ENCODE results near the gene ATP2C2.

GRCh38 chr16:84350685-84351400, 17.5 kb upstream of the ATP2C2 start:
- TF ChIP-seq POLR2A (IDR thresholded peaks at IDR 0.05; ENCODE audit: borderline replicate concordance, extremely low read depth, insufficient read depth, insufficient read length) (no peak), CEBPB (IDR thresholded peaks at IDR 0.05; ENCODE audit: low read depth) (no peak), SP1 (IDR thresholded peaks at IDR 0.05; ENCODE audit: low read depth) (no peak), ATF3 (IDR thresholded peaks at IDR 0.05) (no peak), POLR2AphosphoS5 (IDR thresholded peaks at IDR 0.05; ENCODE audit: low read depth, low read length) (no peak), EZH2phosphoT487 (IDR thresholded peaks at IDR 0.05; ENCODE audit: borderline replicate concordance) (no peak), EGR1 (IDR thresholded peaks at IDR 0.05; ENCODE audit: low read depth) (no peak), RAD21 (IDR thresholded peaks at IDR 0.05; ENCODE audit: low read depth) (no peak), EZH2 (IDR thresholded peaks at IDR 0.05) (no peak)
- TF ChIP-seq, protein P1, sequence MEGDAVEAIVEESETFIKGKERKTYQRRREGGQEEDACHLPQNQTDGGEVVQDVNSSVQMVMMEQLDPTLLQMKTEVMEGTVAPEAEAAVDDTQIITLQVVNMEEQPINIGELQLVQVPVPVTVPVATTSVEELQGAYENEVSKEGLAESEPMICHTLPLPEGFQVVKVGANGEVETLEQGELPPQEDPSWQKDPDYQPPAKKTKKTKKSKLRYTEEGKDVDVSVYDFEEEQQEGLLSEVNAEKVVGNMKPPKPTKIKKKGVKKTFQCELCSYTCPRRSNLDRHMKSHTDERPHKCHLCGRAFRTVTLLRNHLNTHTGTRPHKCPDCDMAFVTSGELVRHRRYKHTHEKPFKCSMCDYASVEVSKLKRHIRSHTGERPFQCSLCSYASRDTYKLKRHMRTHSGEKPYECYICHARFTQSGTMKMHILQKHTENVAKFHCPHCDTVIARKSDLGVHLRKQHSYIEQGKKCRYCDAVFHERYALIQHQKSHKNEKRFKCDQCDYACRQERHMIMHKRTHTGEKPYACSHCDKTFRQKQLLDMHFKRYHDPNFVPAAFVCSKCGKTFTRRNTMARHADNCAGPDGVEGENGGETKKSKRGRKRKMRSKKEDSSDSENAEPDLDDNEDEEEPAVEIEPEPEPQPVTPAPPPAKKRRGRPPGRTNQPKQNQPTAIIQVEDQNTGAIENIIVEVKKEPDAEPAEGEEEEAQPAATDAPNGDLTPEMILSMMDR (IDR thresholded peaks at IDR 0.05 in 2 of 3, conservative IDR thresholded peaks at IDR 0.05 in 1 of 3; ENCODE audit: borderline replicate concordance in 1 of 3, insufficient read depth in 1 of 3, low read depth in 2 of 3, low read length in 2 of 3), result no peak
- TF ChIP-seq, protein P2, sequence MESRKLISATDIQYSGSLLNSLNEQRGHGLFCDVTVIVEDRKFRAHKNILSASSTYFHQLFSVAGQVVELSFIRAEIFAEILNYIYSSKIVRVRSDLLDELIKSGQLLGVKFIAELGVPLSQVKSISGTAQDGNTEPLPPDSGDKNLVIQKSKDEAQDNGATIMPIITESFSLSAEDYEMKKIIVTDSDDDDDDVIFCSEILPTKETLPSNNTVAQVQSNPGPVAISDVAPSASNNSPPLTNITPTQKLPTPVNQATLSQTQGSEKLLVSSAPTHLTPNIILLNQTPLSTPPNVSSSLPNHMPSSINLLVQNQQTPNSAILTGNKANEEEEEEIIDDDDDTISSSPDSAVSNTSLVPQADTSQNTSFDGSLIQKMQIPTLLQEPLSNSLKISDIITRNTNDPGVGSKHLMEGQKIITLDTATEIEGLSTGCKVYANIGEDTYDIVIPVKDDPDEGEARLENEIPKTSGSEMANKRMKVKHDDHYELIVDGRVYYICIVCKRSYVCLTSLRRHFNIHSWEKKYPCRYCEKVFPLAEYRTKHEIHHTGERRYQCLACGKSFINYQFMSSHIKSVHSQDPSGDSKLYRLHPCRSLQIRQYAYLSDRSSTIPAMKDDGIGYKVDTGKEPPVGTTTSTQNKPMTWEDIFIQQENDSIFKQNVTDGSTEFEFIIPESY (IDR thresholded peaks at IDR 0.05; ENCODE audit: extremely low read depth, insufficient replicate concordance, low read length), result no peak
- TF ChIP-seq, protein P3, sequence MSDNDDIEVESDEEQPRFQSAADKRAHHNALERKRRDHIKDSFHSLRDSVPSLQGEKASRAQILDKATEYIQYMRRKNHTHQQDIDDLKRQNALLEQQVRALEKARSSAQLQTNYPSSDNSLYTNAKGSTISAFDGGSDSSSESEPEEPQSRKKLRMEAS (IDR thresholded peaks at IDR 0.05), result no peak
- TF ChIP-seq, protein P4, sequence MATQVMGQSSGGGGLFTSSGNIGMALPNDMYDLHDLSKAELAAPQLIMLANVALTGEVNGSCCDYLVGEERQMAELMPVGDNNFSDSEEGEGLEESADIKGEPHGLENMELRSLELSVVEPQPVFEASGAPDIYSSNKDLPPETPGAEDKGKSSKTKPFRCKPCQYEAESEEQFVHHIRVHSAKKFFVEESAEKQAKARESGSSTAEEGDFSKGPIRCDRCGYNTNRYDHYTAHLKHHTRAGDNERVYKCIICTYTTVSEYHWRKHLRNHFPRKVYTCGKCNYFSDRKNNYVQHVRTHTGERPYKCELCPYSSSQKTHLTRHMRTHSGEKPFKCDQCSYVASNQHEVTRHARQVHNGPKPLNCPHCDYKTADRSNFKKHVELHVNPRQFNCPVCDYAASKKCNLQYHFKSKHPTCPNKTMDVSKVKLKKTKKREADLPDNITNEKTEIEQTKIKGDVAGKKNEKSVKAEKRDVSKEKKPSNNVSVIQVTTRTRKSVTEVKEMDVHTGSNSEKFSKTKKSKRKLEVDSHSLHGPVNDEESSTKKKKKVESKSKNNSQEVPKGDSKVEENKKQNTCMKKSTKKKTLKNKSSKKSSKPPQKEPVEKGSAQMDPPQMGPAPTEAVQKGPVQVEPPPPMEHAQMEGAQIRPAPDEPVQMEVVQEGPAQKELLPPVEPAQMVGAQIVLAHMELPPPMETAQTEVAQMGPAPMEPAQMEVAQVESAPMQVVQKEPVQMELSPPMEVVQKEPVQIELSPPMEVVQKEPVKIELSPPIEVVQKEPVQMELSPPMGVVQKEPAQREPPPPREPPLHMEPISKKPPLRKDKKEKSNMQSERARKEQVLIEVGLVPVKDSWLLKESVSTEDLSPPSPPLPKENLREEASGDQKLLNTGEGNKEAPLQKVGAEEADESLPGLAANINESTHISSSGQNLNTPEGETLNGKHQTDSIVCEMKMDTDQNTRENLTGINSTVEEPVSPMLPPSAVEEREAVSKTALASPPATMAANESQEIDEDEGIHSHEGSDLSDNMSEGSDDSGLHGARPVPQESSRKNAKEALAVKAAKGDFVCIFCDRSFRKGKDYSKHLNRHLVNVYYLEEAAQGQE (IDR thresholded peaks at IDR 0.05; ENCODE audit: low read depth), result no peak

All from HCT116 (cell line).